Muscle of arm (tissue), 12 donors: ENCODE measurements around the gene POM121. TPM values are rescaled to one million over a fixed set of nuclear protein-coding genes. Genes with fewer than 3 reads are reported as not detected.
"Not testable (repeated sequence)": the region's sequence is repeated elsewhere in the genome, so short reads cannot be mapped to it uniquely, and the experiment has no call there.

Source experiments
- DNase-seq: peaks from one replicate; pipeline ENCODE4 v3.0.0-alpha.2; 2013
- polyA plus RNA-seq, 12 donors: library from polyadenylated mRNA; unstranded; fragments of 120-200 nt; gene quantifications; one replicate each; pipeline ENCODE4 v1.2.1, GENCODE V29; 2013; ENCODE audit not compliant: insufficient read length in 12 of 12

POM121 gene
- polyA plus RNA-seq, 12 donors, result 23.0 to 49.9 (median 29.5) TPM; not detected in 1

- DNase-seq, result not testable (repeated sequence)
Observed at GRCh38 chr7:72990146-72990913, 65.4 kb downstream of the POM121 start.

DNA sequence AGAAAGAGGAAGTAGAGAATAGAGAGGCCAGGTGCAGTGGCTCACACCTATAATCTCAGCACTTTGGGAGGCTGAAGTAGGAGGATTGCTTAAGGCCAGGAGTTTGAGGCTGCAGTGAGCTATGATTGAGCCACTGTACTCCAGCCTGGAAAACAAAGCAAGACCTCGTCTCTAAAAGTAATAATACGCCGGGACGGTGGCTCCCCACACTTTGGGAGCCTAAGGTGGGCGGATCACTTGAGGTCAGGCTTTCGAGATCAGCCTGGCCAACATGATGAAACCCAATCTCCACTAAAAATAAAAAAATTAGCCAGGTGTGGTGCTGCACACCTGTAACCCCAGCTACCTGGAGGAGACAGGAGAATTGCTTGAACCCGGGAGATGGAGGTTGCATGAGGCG is 70.6 kb downstream of the POM121 start:
- DNase-seq, result not testable (repeated sequence)

GRCh38 chr7:72997447-72997846 is 72.6 kb downstream of the POM121 start:
- not testable (repeated sequence) for DNase-seq

- DNase-seq, result not testable (repeated sequence)
Observed at GRCh38 chr7:72997887-72998468, 73.1 kb downstream of the POM121 start.

Other genes starting within 250 kb of the POM121 start
- gene TYW1B, start 96.9 kb upstream of the POM121 start, polyA plus RNA-seq, result 1 to 10 TPM in 11 of 12 donors, not detected in 1; 2.5 to 9.6 (median 5.6) TPM
- gene TRIM74, start 44.4 kb downstream of the POM121 start, polyA plus RNA-seq, result 1 to 10 TPM in 1 of 12 donors, under 1 TPM in 6, not detected in 5; 0.35 to 1.7 (median 0.82) TPM
- gene SPDYE8, start 104.7 kb downstream of the POM121 start, polyA plus RNA-seq, result under 1 TPM in 10 of 12 donors, not detected in 2; 0.14 to 0.52 (median 0.24) TPM
- gene SPDYE11, start 132.8 kb downstream of the POM121 start, polyA plus RNA-seq, result 1 to 10 TPM in 1 of 12 donors, under 1 TPM in 9, not detected in 2; 0.14 to 1.4 (median 0.32) TPM
- gene SPDYE9, start 160.9 kb downstream of the POM121 start, polyA plus RNA-seq, result 1 to 10 TPM in 1 of 12 donors, under 1 TPM in 9, not detected in 2; 0.14 to 1.2 (median 0.32) TPM